GM13976 (cell line): ENCODE data around the gene MIX23.
A peak's percentile ranks its signal among the peaks of the same experiment; 100 is the strongest.

ENCODE experiments used
- DNase-seq: peaks from one replicate; pipeline ENCODE4 v3.0.0; 2012; ENCODE audit warnings: low spot score
- in situ Hi-C: fragments of 300-500 bp; cut with MboI; formaldehyde crosslinking; loops from one replicate; pipeline ENCODE4 v1.12.0; 2022; ENCODE audit warnings: low sequenced_read_pairs, mixed read lengths, inconsistent platforms; ENCODE audit not compliant: unreplicated experiment
- TF ChIP-seq, protein P1 (sequence below): IDR thresholded peaks from 2 replicates; pipeline ENCODE4 v1.5.1; 2012; ENCODE audit warnings: borderline replicate concordance, mild to moderate bottlenecking; ENCODE audit not compliant: insufficient read depth; ENCODE audit errors: extremely low read depth, missing control alignments, control extremely low read depth

The MIX23 gene

DNA sequence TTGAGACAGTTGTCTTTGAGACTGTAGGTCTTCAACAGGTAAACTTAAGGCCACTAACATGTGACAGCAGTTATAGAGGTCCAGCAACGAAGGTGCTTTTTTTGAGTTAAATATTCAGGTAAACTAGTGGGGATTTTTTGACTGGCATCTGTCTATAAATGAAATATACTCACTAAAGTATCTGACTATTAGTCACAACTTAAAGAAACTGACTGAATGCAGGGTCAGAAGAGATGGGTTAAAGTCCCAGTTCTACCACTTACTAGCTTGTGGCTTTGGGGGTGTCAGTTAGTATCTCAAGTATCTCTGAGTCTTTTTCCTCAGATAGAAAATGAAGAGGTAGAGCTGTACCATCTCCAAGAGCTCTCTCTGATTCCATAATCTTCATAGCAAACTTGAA, 18.0 kb downstream of the MIX23 start:
- no peak for DNase-seq
- TF ChIP-seq, protein P1, sequence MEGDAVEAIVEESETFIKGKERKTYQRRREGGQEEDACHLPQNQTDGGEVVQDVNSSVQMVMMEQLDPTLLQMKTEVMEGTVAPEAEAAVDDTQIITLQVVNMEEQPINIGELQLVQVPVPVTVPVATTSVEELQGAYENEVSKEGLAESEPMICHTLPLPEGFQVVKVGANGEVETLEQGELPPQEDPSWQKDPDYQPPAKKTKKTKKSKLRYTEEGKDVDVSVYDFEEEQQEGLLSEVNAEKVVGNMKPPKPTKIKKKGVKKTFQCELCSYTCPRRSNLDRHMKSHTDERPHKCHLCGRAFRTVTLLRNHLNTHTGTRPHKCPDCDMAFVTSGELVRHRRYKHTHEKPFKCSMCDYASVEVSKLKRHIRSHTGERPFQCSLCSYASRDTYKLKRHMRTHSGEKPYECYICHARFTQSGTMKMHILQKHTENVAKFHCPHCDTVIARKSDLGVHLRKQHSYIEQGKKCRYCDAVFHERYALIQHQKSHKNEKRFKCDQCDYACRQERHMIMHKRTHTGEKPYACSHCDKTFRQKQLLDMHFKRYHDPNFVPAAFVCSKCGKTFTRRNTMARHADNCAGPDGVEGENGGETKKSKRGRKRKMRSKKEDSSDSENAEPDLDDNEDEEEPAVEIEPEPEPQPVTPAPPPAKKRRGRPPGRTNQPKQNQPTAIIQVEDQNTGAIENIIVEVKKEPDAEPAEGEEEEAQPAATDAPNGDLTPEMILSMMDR = no peak
- in situ Hi-C loops = no loop called here

DNA sequence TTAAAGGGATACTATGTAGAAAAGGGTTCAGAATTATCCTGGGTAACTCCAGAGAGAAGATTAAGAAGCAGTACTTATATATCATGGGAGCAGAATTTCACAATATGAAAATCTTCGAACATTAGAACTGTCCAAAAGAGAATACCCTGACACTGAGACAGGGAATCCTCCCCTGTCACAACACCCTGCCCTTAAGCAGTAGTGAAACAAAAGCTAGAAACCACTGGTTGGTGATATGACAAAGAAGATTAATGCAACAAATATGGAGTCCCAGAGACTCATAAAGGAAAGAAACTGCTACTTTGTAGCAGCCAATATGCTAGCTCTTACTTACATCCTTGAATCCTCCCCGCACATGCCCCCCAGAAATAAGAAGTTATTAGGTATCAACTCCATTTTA, 18.5 kb downstream of the MIX23 start:
- no peak for DNase-seq
- in situ Hi-C loops = no loop called here
- TF ChIP-seq, protein P1 = no peak

DNA sequence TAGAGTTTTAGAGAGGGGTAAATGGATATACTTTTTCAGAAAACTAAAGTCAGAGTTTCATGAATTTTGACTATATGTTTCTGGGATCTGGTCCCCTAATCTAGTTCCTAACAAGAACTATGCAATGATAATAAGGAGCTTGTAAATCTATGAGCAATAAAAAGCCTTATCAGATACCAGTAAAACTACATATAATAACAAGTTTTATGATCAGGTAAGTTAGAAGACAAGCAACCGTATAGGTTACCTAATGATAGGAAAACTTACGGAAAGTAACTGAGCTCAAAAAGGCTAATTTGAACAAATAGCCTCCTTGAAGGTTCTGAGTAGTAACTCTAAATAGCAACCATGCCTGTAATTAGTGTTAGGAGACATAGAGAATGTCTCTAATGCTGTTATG, 21.0 kb downstream of the MIX23 start:
- TF ChIP-seq, protein P1 = no peak
- in situ Hi-C loops = no loop called here
- no peak for DNase-seq

DNA sequence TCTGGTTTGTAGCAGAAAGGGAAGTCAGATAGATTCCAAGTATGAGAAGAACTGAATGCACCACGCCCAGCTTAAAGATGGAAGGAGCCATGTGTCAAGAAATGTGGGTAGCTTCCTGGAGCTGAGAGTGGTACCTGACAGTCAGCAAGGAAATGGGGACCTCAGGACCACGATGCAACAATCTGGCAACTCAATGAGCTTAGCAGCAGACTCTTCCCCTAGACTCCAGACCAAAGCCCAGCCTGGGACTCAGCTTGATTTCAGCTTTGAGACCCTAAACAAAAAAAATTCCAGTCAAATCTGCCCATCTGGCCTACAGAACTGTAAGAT, 24.4 kb downstream of the MIX23 start:
- no peak for DNase-seq
- in situ Hi-C loops = no loop called here
- TF ChIP-seq, protein P1 = no peak

DNA sequence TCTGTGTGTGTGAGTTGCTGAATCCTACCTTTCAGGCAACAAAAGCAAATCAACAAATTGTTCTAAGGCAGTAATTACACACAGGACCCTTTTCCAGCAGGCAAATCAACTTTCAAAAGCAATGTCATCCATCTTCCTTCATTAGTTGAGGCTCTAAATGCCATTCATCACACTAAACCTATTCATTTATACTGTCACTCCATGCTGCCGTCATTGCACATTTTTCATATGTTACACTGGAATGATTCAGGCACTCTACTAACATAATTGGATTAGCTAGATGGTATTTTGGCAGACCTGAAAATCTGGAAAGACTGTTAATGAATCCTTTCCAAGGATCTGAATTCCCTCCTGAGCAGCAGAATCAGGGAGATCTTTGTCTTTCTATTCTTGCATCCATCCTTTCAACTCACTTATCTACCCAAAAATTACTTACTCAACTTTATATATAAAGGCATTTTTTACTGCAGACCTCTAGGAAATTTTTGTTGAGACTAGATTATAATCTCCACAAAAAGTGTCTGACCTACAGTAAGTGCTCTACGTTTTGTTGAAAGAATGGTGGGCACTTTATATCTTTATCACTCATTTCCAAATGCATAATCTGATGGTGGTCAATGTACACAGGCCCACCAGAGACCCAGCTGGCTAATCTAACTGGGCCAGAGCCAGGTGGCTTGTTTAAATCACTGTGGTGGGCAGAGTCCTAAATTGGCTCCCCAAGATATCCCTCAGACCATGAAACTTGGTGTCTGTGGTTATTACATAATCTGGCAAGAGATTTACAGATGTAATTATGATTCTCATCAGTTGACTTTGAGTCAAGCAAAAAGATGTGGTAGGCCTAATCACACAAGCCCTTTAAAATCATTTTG, 25.0 kb downstream of the MIX23 start:
- in situ Hi-C loops = no loop called here
- TF ChIP-seq, protein P1 = no peak
- DNase-seq = no peak

DNA sequence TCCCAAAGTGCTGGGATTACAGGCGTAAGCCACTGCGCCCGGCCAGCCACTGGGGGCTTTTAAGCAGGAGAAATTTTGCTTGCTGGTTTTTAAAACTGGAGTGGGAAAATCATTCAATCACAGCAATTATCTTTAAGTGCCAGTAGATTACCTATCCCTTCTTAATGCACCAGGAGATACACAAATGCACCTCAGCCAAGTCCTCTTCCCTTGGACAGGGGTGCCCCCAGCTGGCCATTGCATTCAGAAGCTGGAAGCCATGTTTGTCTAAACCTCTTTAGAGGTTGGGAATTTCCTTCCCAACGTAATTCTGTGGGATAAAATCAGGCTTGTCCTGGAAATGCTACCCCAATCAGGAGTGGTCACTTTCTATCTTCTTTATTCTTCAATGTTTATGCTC, 26.6 kb downstream of the MIX23 start:
- in situ Hi-C loops = no loop called here
- TF ChIP-seq, protein P1 = peak; percentile 60
- peak; percentile 56 for DNase-seq
